ENCODE results near the gene MAD1L1. TPM values are rescaled to one million over a fixed set of nuclear protein-coding genes. Genes with fewer than 3 reads are reported as not detected.

Gene MAD1L1
- total and polyA plus RNA-seq, 4 donors = 43.0 to 54.9 (median 49.9) TPM

DNA sequence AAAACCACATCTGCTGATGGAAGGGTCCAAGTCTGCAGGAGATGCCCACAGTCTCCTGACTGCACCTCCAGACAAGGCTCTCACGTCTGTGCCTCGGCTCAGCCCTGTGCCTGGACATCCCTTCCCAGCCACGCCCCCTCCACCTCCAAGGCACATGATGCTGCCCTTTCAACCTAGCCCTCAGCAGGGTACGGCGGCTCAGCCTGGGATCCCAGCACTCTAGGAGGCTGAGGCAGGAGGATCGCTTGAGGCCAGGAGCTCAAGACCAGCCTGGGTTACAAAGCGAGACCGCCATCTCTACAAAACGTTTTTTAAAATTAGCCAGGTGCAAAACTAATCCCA is 14.3 kb downstream of the MAD1L1 start:
- peaks cover 4 to 79% (median 33%) of the 10 kb centered on the region in 4 donors for H3K36me3 ChIP-seq (ENCODE audit: control insufficient read depth in 4 of 4, insufficient read depth in 4 of 4, low read length in 4 of 4)
- no peak overlapping the region for H3K9ac ChIP-seq (ENCODE audit: insufficient read depth in 1 of 2, low read length in 2 of 2)
- no peak overlapping the region for H3K4me3 ChIP-seq
- TF ChIP-seq, protein P1, sequence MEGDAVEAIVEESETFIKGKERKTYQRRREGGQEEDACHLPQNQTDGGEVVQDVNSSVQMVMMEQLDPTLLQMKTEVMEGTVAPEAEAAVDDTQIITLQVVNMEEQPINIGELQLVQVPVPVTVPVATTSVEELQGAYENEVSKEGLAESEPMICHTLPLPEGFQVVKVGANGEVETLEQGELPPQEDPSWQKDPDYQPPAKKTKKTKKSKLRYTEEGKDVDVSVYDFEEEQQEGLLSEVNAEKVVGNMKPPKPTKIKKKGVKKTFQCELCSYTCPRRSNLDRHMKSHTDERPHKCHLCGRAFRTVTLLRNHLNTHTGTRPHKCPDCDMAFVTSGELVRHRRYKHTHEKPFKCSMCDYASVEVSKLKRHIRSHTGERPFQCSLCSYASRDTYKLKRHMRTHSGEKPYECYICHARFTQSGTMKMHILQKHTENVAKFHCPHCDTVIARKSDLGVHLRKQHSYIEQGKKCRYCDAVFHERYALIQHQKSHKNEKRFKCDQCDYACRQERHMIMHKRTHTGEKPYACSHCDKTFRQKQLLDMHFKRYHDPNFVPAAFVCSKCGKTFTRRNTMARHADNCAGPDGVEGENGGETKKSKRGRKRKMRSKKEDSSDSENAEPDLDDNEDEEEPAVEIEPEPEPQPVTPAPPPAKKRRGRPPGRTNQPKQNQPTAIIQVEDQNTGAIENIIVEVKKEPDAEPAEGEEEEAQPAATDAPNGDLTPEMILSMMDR (IDR thresholded peaks at IDR 0.05; ENCODE audit: control extremely low read depth, extremely low read depth) = no peak
- H3K27me3 ChIP-seq (ENCODE audit: control insufficient read depth in 3 of 3, insufficient read depth in 3 of 3, low read length in 2 of 3) = no peaks in the 10 kb centered on the region
- H3K27ac ChIP-seq (ENCODE audit: low read depth in 1 of 2, low read length in 1 of 2) = no peak overlapping the region
- peaks cover 0 to 4% (median 0%) of the 10 kb centered on the region in 4 donors for H3K9me3 ChIP-seq (ENCODE audit: control insufficient read depth in 4 of 4, insufficient read depth in 3 of 4, low read length in 3 of 4)
- WGBS, 2 donors = 93 to 94% methylated on average over 9 of the region's 9 CpGs
- ATAC-seq (ENCODE audit: insufficient read depth, low FRiP score) (no peak), DNase-seq (no peak)
- no peaks in the 10 kb centered on the region for H3K4me1 ChIP-seq (ENCODE audit: control insufficient read depth in 5 of 5, insufficient read depth in 5 of 5, low read length in 5 of 5)

DNA sequence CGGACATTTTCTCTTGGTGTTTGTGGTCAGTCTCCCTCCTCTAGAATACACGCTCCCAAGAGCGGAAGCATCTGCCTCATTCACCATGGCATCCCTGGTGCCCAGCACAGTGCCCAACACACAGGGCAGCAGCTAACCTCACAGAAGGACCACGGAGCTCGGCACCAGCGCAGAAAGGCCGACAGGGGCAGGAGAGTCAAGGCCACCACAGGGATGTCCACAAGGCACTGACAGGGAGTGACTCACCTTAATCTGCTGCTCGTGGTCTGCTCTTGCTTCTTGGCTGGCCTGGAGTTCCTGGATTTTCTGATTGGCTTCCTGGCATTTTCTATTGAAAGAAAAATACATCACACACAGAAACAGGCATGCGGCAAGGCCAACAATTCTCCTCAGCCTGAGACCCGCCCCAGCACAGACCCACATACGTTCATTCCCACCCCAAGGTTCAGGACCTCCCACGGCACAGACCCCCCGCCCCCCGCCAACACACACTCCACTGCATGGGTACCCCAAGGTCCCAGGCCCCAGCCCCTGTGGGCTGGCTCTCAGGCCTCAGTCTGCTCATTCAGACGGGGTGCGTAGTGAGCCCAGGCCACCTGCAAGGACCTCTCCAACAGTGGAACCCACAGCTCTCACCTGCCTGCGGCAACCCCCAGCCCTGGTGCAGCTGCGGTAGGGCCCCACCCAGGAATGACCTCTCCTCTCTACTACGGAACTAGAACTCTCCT is 14.9 kb downstream of the MAD1L1 start:
- Histone ChIP-seq H3K36me3 (ENCODE audit: control insufficient read depth in 4 of 4, insufficient read depth in 4 of 4, low read length in 4 of 4) (peaks cover 4 to 78% (median 35%) of the 10 kb centered on the region in 4 donors), H3K9me3 (ENCODE audit: control insufficient read depth in 4 of 4, insufficient read depth in 3 of 4, low read length in 3 of 4) (peaks cover 0 to 4% (median 0%) of the 10 kb centered on the region in 4 donors), H3K27me3 (ENCODE audit: control insufficient read depth in 3 of 3, insufficient read depth in 3 of 3, low read length in 2 of 3) (no peaks in the 10 kb centered on the region), H3K27ac (ENCODE audit: low read depth in 1 of 2, low read length in 1 of 2) (no peak overlapping the region), H3K4me3 (no peak overlapping the region), H3K4me1 (ENCODE audit: control insufficient read depth in 5 of 5, insufficient read depth in 5 of 5, low read length in 5 of 5) (no peaks in the 10 kb centered on the region), H3K9ac (ENCODE audit: insufficient read depth in 1 of 2, low read length in 2 of 2) (no peak overlapping the region)
- TF ChIP-seq, protein P1 (IDR thresholded peaks at IDR 0.05; ENCODE audit: control extremely low read depth, extremely low read depth) = no peak
- 90 to 97% methylated on average over 19 of the region's 19 CpGs for WGBS, 2 donors
- ATAC-seq (ENCODE audit: insufficient read depth, low FRiP score) = no peak
- no peak for DNase-seq

DNA sequence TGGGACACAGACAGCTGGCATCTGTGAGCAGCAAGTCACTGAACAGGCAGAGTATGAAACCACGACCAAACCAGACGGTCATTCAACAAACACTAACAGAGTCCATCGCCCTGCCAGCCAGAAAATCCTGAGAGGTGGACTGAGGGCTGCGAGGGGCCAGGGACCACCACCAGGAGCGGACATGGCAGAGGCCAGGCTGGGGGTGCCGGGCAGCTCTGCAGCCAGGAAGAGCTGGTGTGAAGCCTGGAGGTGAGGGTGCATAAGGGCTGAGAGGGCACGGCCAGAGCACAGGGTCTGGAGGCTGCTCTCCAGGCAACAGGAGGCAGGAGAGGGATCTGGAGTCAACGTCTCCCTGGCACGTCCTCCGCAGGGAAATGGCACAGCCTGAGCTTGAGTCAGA is 15.5 kb downstream of the MAD1L1 start:
- ATAC-seq (ENCODE audit: insufficient read depth, low FRiP score) (no peak), DNase-seq (no peak)
- TF ChIP-seq, protein P1 (IDR thresholded peaks at IDR 0.05; ENCODE audit: control extremely low read depth, extremely low read depth) = no peak
- H3K9ac ChIP-seq (ENCODE audit: insufficient read depth in 1 of 2, low read length in 2 of 2) = no peak overlapping the region
- H3K9me3 ChIP-seq (ENCODE audit: control insufficient read depth in 4 of 4, insufficient read depth in 3 of 4, low read length in 3 of 4) = peaks cover 0 to 4% (median 0%) of the 10 kb centered on the region in 4 donors
- no peak overlapping the region for H3K27ac ChIP-seq (ENCODE audit: low read depth in 1 of 2, low read length in 1 of 2)
- 90 to 98% methylated on average over 10 of the region's 10 CpGs for WGBS, 2 donors
- H3K36me3 ChIP-seq (ENCODE audit: control insufficient read depth in 4 of 4, insufficient read depth in 4 of 4, low read length in 4 of 4) = peaks cover 7 to 78% (median 38%) of the 10 kb centered on the region in 4 donors
- H3K4me1 ChIP-seq (ENCODE audit: control insufficient read depth in 5 of 5, insufficient read depth in 5 of 5, low read length in 5 of 5) = no peaks in the 10 kb centered on the region
- no peak overlapping the region for H3K4me3 ChIP-seq
- H3K27me3 ChIP-seq (ENCODE audit: control insufficient read depth in 3 of 3, insufficient read depth in 3 of 3, low read length in 2 of 3) = no peaks in the 10 kb centered on the region
